ENCODE results near the gene NAV1.

The NAV1 gene

GRCh38 chr1:201510734-201511133 lies 28.2 kb upstream of the NAV1 start:
- peaks cover 8% of the 10 kb centered on the region for H3K4me1 ChIP-seq (ENCODE audit: insufficient read depth, poor library complexity, severe bottlenecking)
- no peak for ATAC-seq (ENCODE audit: low read depth)

GRCh38 chr1:201511396-201511940 lies 27.5 kb upstream of the NAV1 start:
- H3K9me3 ChIP-seq (ENCODE audit: severe bottlenecking): no peaks in the 10 kb centered on the region
- no peak overlapping the region for H3K4me3 ChIP-seq (ENCODE audit: severe bottlenecking)
- no peaks in the 10 kb centered on the region for H3K27me3 ChIP-seq (ENCODE audit: insufficient read depth, poor library complexity, severe bottlenecking)
- no peaks in the 10 kb centered on the region for H3K36me3 ChIP-seq (ENCODE audit: low read depth)
- DNase-seq (ENCODE audit: low spot score) (no peak), ATAC-seq (ENCODE audit: low read depth) (no peak)
- peaks cover 7% of the 10 kb centered on the region for H3K4me1 ChIP-seq (ENCODE audit: insufficient read depth, poor library complexity, severe bottlenecking)
- TF ChIP-seq CTCF (IDR thresholded peaks at IDR 0.05; ENCODE audit: poor library complexity, severe bottlenecking): no peak
- H3K27ac ChIP-seq (ENCODE audit: poor library complexity, severe bottlenecking): no peak overlapping the region

More at GRCh38 chr1:201510734-201511133, 28.2 kb upstream of the NAV1 start:
- TF ChIP-seq CTCF (IDR thresholded peaks at IDR 0.05; ENCODE audit: poor library complexity, severe bottlenecking): no peak
- no peaks in the 10 kb centered on the region for H3K36me3 ChIP-seq (ENCODE audit: low read depth)
- H3K9me3 ChIP-seq (ENCODE audit: severe bottlenecking): no peaks in the 10 kb centered on the region
- DNase-seq (ENCODE audit: low spot score): no peak
- H3K4me3 ChIP-seq (ENCODE audit: severe bottlenecking): no peak overlapping the region
- H3K27me3 ChIP-seq (ENCODE audit: insufficient read depth, poor library complexity, severe bottlenecking): no peaks in the 10 kb centered on the region
- no peak overlapping the region for H3K27ac ChIP-seq (ENCODE audit: poor library complexity, severe bottlenecking)

- Histone ChIP-seq H3K9me3 (ENCODE audit: severe bottlenecking) (no peaks in the 10 kb centered on the region), H3K27ac (ENCODE audit: poor library complexity, severe bottlenecking) (no peak overlapping the region), H3K4me1 (ENCODE audit: insufficient read depth, poor library complexity, severe bottlenecking) (peaks cover 10% of the 10 kb centered on the region), H3K4me3 (ENCODE audit: severe bottlenecking) (no peak overlapping the region), H3K27me3 (ENCODE audit: insufficient read depth, poor library complexity, severe bottlenecking) (no peaks in the 10 kb centered on the region), H3K36me3 (ENCODE audit: low read depth) (no peaks in the 10 kb centered on the region)
- no peak for TF ChIP-seq CTCF (IDR thresholded peaks at IDR 0.05; ENCODE audit: poor library complexity, severe bottlenecking)
- DNase-seq (ENCODE audit: low spot score) (no peak), ATAC-seq (ENCODE audit: low read depth) (no peak)
These were observed 26.9 kb upstream of the NAV1 start for GRCh38 chr1:201511941-201512539.

- ATAC-seq (ENCODE audit: low read depth) (no peak), DNase-seq (ENCODE audit: low spot score) (no peak)
- Histone ChIP-seq H3K4me1 (ENCODE audit: insufficient read depth, poor library complexity, severe bottlenecking) (peaks cover 20% of the 10 kb centered on the region), H3K27ac (ENCODE audit: poor library complexity, severe bottlenecking) (no peak overlapping the region), H3K36me3 (ENCODE audit: low read depth) (no peaks in the 10 kb centered on the region), H3K9me3 (ENCODE audit: severe bottlenecking) (no peaks in the 10 kb centered on the region), H3K27me3 (ENCODE audit: insufficient read depth, poor library complexity, severe bottlenecking) (no peaks in the 10 kb centered on the region), H3K4me3 (ENCODE audit: severe bottlenecking) (no peak overlapping the region)
- no peak for TF ChIP-seq CTCF (IDR thresholded peaks at IDR 0.05; ENCODE audit: poor library complexity, severe bottlenecking)
These were observed 25.3 kb upstream of the NAV1 start for GRCh38 chr1:201513498-201514243.

GRCh38 chr1:201514466-201514865 lies 24.5 kb upstream of the NAV1 start:
- no peak overlapping the region for H3K27ac ChIP-seq (ENCODE audit: poor library complexity, severe bottlenecking)
- H3K4me1 ChIP-seq (ENCODE audit: insufficient read depth, poor library complexity, severe bottlenecking): peaks cover 20% of the 10 kb centered on the region
- no peak for TF ChIP-seq CTCF (IDR thresholded peaks at IDR 0.05; ENCODE audit: poor library complexity, severe bottlenecking)

More at GRCh38 chr1:201514466-201514865, 24.5 kb upstream of the NAV1 start:
- DNase-seq (ENCODE audit: low spot score) (no peak), ATAC-seq (ENCODE audit: low read depth) (no peak)
- Histone ChIP-seq H3K4me3 (ENCODE audit: severe bottlenecking) (no peak overlapping the region), H3K27me3 (ENCODE audit: insufficient read depth, poor library complexity, severe bottlenecking) (no peaks in the 10 kb centered on the region), H3K36me3 (ENCODE audit: low read depth) (no peaks in the 10 kb centered on the region), H3K9me3 (ENCODE audit: severe bottlenecking) (no peaks in the 10 kb centered on the region)
